ENCODE measurements around the gene CLCN4.

Gene CLCN4

DNA sequence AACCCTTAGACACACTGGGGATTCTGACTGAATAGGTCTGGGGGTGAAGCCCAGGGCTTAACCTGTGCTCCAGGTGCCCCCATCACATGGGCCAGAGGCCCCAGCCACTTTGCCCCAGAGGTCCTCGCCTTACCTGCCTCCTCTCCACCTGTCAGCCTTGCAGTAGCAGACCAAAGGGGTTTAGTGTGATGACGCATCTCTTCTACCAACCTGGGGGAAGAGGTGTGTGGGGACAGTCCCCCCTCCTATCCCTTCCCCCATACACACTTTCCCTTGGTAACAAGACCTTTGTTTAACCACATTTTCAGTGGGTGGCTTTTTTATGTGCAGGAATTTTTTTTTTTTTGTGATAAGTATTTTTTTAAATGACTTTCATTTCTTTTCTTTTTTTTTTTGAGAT lies 6.3 kb downstream of the CLCN4 start:
- H3K36me3 ChIP-seq: no peaks in the 10 kb centered on the region
- no peak overlapping the region for H3K27ac ChIP-seq
- peaks cover 61% of the 10 kb centered on the region for H3K4me1 ChIP-seq
- no peak for TF ChIP-seq Cebpa-rat (IDR thresholded peaks at IDR 0.05)
- no peaks in the 10 kb centered on the region for H3K9me3 ChIP-seq
- H3K4me2 ChIP-seq: no peak overlapping the region
- H4K20me1 ChIP-seq: peaks cover 14% of the 10 kb centered on the region
- H3K9ac ChIP-seq: no peak overlapping the region
- no peak overlapping the region for H3K4me3 ChIP-seq
- H3K27me3 ChIP-seq: peaks cover 39% of the 10 kb centered on the region

DNA sequence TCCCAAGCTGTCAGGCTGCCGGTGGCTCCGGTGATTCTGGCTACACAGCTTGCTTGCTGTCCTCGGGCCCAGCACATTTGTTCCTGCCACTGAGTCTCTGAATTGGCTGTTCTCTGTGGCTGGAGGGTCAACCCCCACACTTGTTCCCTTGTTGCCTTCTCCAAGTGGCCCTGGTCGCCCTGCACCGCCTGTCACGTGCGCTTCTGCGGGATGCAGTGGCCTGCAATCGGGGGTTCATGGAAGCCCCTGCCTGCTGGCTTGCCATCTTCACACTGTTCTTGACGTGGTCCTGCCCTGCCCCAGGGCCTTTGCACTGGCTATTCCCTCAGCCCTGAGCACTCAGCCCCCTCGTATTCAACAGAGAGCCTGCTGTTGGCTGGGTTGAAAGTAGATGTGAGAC lies 8.1 kb downstream of the CLCN4 start:
- Histone ChIP-seq H4K20me1 (no peaks in the 10 kb centered on the region), H3K4me1 (peaks cover 60% of the 10 kb centered on the region), H3K9me3 (no peaks in the 10 kb centered on the region), H3K27me3 (peaks cover 26% of the 10 kb centered on the region), H3K36me3 (no peaks in the 10 kb centered on the region), H3K27ac (no peak overlapping the region), H3K9ac (no peak overlapping the region), H3K4me3 (no peak overlapping the region), H3K4me2 (peak overlapping the region; percentile 68)
- no peak for TF ChIP-seq Cebpa-rat (IDR thresholded peaks at IDR 0.05)

DNA sequence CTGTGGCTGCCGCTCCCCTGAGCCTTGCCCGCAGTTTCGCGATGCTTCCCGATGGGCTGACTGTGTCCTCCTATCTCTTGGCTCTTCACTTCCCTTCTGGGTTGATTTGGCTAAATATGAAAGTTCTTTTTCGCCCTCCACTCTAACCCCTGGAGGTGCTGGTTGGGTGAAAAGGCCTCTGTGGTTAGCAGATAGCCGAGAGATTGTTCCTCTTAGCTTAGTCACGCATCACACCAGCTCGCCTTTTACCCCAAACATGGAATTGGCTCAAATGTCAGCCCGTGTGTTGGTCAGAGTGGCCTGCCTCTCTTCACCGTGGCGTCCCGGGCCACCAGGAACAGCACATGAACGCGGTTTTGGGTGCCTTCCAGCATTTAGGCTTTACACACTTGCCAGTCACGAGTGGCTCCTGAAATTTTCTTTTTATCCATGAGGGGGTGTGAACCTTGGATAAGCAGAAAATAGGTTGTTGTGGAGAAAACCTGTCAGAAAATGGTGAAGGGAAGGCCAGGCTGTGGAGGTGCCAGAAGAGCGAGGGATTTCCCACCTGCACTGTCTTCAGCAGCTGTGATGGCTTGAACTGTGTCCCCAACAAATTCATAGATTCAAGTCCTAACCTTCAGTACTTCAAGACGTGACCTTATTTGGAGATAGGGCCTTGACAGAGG lies 8.9 kb downstream of the CLCN4 start:
- Histone ChIP-seq H3K9me3 (no peaks in the 10 kb centered on the region), H3K4me2 (peak overlapping the region; percentile 68), H3K4me1 (peaks cover 52% of the 10 kb centered on the region), H3K27me3 (peaks cover 17% of the 10 kb centered on the region), H3K27ac (no peak overlapping the region), H3K4me3 (no peak overlapping the region), H3K9ac (no peak overlapping the region), H3K36me3 (no peaks in the 10 kb centered on the region), H4K20me1 (no peaks in the 10 kb centered on the region)
- no peak for TF ChIP-seq Cebpa-rat (IDR thresholded peaks at IDR 0.05)

DNA sequence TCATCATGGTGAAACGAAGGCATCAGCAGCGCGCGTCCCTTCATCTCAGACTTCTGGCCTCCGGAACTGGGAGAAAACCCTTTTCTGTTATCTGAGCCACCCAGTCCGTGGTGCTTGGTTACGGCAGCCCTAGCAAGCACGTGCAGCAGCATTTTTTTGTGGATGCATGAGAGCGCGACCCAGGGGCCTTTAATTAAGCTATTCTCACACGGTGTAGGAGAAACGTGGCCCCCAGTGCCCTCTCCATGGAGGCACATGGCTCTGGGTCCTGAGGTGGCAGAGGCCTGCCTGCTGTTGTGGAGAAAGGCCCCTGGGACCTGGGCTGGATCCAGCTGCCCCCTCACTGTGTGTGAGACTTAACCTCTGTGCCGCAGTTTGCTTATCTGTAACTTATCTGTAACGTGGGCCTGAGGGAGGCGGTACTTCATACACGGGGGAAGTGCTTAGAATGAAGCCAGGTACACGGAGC lies 9.5 kb downstream of the CLCN4 start:
- Histone ChIP-seq H4K20me1 (no peaks in the 10 kb centered on the region), H3K4me1 (peaks cover 46% of the 10 kb centered on the region), H3K27ac (no peak overlapping the region), H3K4me2 (peak overlapping the region; percentile 68), H3K4me3 (no peak overlapping the region), H3K27me3 (peaks cover 12% of the 10 kb centered on the region), H3K9ac (no peak overlapping the region), H3K36me3 (no peaks in the 10 kb centered on the region), H3K9me3 (no peaks in the 10 kb centered on the region)
- TF ChIP-seq Cebpa-rat (IDR thresholded peaks at IDR 0.05): no peak

DNA sequence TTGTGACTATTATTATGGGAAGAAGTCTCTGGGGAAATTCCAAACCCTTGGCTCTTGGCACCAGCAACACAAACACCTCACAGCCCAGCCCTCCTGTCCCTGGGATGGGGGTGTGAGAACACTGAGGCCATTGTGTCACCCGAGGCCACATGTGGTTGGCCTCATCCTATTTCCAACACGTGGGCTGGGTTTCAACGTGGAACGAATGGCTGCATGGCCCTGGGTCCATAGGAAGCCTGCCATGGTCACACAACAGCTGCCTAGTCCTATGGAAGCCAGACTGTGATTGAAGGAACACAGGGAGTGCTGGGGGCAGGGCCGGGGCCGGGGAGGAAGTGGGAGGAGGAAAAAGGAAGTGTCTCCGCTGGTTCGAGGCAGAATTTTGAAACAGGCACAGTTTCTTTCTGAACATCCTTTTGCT lies 10.0 kb downstream of the CLCN4 start:
- TF ChIP-seq Cebpa-rat (IDR thresholded peaks at IDR 0.05): no peak
- Histone ChIP-seq H3K36me3 (no peaks in the 10 kb centered on the region), H3K4me2 (peak overlapping the region; percentile 68), H3K27ac (no peak overlapping the region), H3K27me3 (peaks cover 7% of the 10 kb centered on the region; the same call in 1 of the 2 replicates), H3K4me3 (no peak overlapping the region), H4K20me1 (no peaks in the 10 kb centered on the region), H3K9me3 (no peaks in the 10 kb centered on the region), H3K9ac (no peak overlapping the region), H3K4me1 (peaks cover 41% of the 10 kb centered on the region)

GRCh38 chrX:10167573-10167972 lies 10.8 kb downstream of the CLCN4 start:
- Histone ChIP-seq H3K27ac (no peak overlapping the region), H3K9me3 (no peaks in the 10 kb centered on the region), H3K4me2 (peak overlapping the region; percentile 68)

DNA sequence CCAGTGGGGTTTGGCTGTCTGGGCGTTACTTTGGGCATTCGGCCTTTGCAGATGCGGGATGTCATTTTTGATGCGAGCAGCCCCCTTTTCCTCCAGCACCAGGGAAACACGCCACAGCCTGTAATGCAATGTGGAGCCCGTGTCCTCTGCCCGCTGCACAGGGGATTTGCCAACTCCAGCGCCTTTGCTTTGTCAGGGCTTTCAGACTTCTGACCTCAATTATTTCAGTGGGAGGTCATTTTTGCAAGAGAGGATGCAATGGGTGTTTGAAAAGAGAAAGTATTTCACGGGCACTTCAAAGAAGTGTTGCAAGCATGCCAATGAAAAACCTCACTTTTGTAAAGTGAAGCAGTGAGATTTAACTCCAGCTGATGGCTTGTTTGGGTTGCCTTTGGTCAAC lies 11.5 kb downstream of the CLCN4 start:
- no peaks in the 10 kb centered on the region for H3K36me3 ChIP-seq
- H3K4me3 ChIP-seq: no peak overlapping the region
- H3K4me1 ChIP-seq: peaks cover 49% of the 10 kb centered on the region
- H3K27ac ChIP-seq: no peak overlapping the region
- no peaks in the 10 kb centered on the region for H4K20me1 ChIP-seq
- H3K9me3 ChIP-seq: no peaks in the 10 kb centered on the region
- 0 out of 2 replicates have a peak, but pooled peaks cover 5% of the 10 kb centered on the region for H3K27me3 ChIP-seq
- TF ChIP-seq Cebpa-rat (IDR thresholded peaks at IDR 0.05): no peak
- peak overlapping the region; percentile 68 for H3K4me2 ChIP-seq
- H3K9ac ChIP-seq: no peak overlapping the region

More at GRCh38 chrX:10167573-10167972, 10.8 kb downstream of the CLCN4 start:
- Histone ChIP-seq H3K27me3 (0 out of 2 replicates have a peak, but pooled peaks cover 5% of the 10 kb centered on the region), H4K20me1 (no peaks in the 10 kb centered on the region), H3K4me3 (no peak overlapping the region), H3K9ac (no peak overlapping the region), H3K36me3 (no peaks in the 10 kb centered on the region), H3K4me1 (peaks cover 42% of the 10 kb centered on the region)
- no peak for TF ChIP-seq Cebpa-rat (IDR thresholded peaks at IDR 0.05)

DNA sequence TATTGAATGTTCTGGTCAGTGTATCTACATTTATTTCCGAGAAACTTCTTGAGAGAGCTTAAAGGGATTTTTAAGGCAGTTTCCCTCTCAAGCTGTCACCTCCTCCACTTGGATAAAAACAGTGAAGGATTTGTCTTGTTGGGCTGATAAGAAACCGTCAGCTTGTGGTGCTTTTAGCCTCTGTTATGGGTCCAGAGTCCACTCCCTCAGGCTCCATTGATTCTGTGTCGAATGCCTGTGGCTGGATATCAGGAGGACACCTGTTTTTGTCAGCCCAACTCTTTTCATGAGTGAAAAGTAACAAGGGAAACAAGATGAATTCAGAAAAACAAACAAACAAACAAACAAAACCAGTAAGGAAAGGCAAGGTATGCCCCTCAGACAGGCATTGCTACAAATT lies 12.4 kb downstream of the CLCN4 start:
- no peak for TF ChIP-seq Cebpa-rat (IDR thresholded peaks at IDR 0.05)
- 0 out of 2 replicates have a peak, but pooled peaks cover 7% of the 10 kb centered on the region for H3K27me3 ChIP-seq

DNA sequence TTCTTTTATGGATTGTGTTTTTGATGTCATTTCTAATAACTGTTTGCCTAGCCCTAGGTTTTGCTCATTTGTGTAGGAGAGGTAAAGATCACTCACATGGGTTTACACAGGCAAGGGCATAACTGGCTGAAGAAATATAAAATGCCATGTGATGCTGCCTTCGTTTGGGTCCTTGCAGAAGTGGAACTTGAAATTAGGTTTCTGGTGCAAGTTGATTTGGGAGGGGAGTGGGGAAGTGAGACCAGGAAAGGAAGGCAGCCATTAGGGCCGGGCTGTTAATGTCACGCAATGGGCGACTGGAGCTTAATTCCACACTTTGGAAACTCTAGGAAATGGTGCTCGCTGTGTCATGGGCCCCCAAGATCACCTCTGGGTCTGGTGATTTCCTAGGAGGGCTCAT lies 14.5 kb downstream of the CLCN4 start:
- Histone ChIP-seq H4K20me1 (no peaks in the 10 kb centered on the region), H3K4me2 (no peak overlapping the region), H3K4me3 (no peak overlapping the region), H3K4me1 (peaks cover 49% of the 10 kb centered on the region), H3K36me3 (no peaks in the 10 kb centered on the region), H3K27ac (no peak overlapping the region), H3K9me3 (no peaks in the 10 kb centered on the region), H3K27me3 (0 out of 2 replicates have a peak, but pooled peaks cover 14% of the 10 kb centered on the region), H3K9ac (no peak overlapping the region)
- no peak for TF ChIP-seq Cebpa-rat (IDR thresholded peaks at IDR 0.05)

More for the DNA sequence above, 12.4 kb downstream of the CLCN4 start:
- Histone ChIP-seq H3K36me3 (no peaks in the 10 kb centered on the region), H3K4me2 (no peak overlapping the region), H3K4me1 (peaks cover 58% of the 10 kb centered on the region), H3K27ac (no peak overlapping the region), H3K9ac (no peak overlapping the region), H3K4me3 (no peak overlapping the region), H3K9me3 (no peaks in the 10 kb centered on the region), H4K20me1 (no peaks in the 10 kb centered on the region)

- H3K4me2 ChIP-seq: peak overlapping the region; percentile 31; the same call in 1 of the 2 replicates
- H3K9ac ChIP-seq: no peak overlapping the region
- H3K36me3 ChIP-seq: no peaks in the 10 kb centered on the region
- H3K27me3 ChIP-seq: 0 out of 2 replicates have a peak, but pooled peaks cover 18% of the 10 kb centered on the region
- H3K27ac ChIP-seq: no peak overlapping the region
- H3K9me3 ChIP-seq: no peaks in the 10 kb centered on the region
- no peaks in the 10 kb centered on the region for H4K20me1 ChIP-seq
- H3K4me1 ChIP-seq: peaks cover 32% of the 10 kb centered on the region
- TF ChIP-seq Cebpa-rat (IDR thresholded peaks at IDR 0.05): no peak
- no peak overlapping the region for H3K4me3 ChIP-seq
Measured at GRCh38 chrX:10172877-10173276, 16.1 kb downstream of the CLCN4 start.

Data from BLaER1 (cell line).